A549 (cell line): ENCODE measurements around the gene APP.

Source experiments
- FOSL2 ChIP-seq, 2 experiments: fragments of 450-650 bp in 1 of 2; fragments of >200 bp in 1 of 2; sonication (Bioruptor Twin) in 1 of 2; formaldehyde crosslinking; IDR thresholded peaks; 2 replicates each; pipeline versions ENCODE4 v1.5.0 to v1.6.1; 2016 to 2020; ENCODE audit warnings: mild to moderate bottlenecking in 1 of 2, moderate library complexity in 1 of 2
- TF ChIP-seq, protein P1 (sequence below): fragments of 450-650 bp; IDR thresholded peaks from 2 replicates; pipeline ENCODE4 v1.6.1; 2014; ENCODE audit warnings: antibody characterized with exemption
- TF ChIP-seq, protein P2 (sequence below): fragments of >200 bp; sonication (Bioruptor Twin); formaldehyde crosslinking; IDR thresholded peaks from 3 replicates; pipeline ENCODE4 v1.5.1; 2016

DNA sequence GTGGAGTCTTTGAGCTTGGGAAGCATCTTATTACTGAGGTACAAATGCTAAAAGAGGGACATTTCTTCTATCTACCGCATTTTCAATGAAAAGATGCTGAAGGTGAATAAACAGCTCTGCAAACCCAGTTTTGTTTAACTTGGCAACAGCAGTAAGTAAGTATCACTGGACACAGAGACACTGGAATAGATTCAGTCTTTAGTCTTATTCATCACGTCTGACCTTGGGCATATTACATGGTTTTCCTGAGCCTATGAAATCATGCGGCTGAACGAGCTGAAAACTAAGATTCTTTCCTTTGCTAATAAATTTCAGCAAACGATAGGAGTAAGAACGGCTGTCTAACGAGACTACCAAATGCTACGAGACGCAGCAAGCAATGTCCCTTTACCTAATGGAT, 228.4 kb downstream of the APP start:
- TF ChIP-seq, protein P1, sequence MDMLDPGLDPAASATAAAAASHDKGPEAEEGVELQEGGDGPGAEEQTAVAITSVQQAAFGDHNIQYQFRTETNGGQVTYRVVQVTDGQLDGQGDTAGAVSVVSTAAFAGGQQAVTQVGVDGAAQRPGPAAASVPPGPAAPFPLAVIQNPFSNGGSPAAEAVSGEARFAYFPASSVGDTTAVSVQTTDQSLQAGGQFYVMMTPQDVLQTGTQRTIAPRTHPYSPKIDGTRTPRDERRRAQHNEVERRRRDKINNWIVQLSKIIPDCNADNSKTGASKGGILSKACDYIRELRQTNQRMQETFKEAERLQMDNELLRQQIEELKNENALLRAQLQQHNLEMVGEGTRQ, result no peak
- TF ChIP-seq, protein P2, sequence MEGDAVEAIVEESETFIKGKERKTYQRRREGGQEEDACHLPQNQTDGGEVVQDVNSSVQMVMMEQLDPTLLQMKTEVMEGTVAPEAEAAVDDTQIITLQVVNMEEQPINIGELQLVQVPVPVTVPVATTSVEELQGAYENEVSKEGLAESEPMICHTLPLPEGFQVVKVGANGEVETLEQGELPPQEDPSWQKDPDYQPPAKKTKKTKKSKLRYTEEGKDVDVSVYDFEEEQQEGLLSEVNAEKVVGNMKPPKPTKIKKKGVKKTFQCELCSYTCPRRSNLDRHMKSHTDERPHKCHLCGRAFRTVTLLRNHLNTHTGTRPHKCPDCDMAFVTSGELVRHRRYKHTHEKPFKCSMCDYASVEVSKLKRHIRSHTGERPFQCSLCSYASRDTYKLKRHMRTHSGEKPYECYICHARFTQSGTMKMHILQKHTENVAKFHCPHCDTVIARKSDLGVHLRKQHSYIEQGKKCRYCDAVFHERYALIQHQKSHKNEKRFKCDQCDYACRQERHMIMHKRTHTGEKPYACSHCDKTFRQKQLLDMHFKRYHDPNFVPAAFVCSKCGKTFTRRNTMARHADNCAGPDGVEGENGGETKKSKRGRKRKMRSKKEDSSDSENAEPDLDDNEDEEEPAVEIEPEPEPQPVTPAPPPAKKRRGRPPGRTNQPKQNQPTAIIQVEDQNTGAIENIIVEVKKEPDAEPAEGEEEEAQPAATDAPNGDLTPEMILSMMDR, result no peak
- TF ChIP-seq FOSL2 (IDR thresholded peaks at IDR 0.05) (no peak), FOSL2 (CRISPR knock-in tag; IDR thresholded peaks at IDR 0.05) (no peak)
